ENCODE results near the gene ARMC3. TPM values are rescaled to one million over a fixed set of nuclear protein-coding genes. Genes with fewer than 3 reads are reported as not detected.
"Not testable (repeated sequence)": the region's sequence is repeated elsewhere in the genome, so short reads cannot be mapped to it uniquely, and the experiment has no call there.

ARMC3 gene
- total and polyA plus RNA-seq, 5 donors from 2014 or later, result 1.4 TPM; not detected in 4

DNA sequence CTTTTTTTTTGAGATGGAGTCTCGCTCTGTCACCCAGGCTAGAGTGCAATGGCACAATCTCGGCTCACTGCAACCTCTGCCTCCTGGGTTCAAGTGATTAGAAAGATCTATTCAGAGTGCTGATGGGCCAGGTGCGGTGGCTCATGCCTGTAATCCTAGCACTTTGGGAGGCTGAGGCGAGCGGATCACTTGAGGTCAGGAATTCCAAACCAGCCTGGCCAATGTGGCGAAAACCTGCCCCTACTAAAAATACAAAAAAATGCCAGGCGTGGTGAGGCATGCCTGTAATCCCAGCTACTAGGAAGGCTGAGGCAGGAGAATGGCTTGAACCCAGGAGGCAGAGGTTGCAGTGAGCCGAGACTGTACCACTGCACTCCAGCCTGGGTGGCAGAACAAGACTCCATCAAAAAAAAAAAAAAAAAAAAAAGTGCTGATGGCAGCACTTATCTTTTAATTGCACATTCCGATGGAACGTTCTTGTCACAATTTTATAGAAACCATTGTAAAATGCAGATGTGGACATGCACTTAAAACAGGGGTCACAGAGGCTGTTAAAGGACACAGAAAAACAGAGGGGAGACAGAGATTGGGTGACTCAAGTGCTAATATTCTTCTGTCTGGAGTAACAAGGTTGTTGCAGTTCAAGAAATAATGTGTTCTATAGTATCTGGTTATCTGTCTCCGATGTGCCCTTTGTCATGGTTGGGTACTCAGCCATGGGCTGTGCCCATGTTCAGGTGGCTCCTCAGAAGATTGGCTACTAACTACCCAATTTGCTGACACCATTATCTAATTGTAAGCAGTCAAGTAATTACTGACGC lies 142.4 kb downstream of the ARMC3 start:
- not testable (repeated sequence) for H3K4me3 Mint-ChIP-seq; H3K36me3 Mint-ChIP-seq; H3K4me1 ChIP-seq (ENCODE audit: control insufficient read depth, insufficient read depth, low read length, poor library complexity, severe bottlenecking); H3K9me3 ChIP-seq (ENCODE audit: control insufficient read depth in 2 of 2, low read length in 2 of 2); H3K9me3 Mint-ChIP-seq; H3K27ac Mint-ChIP-seq; H3K27ac ChIP-seq (ENCODE audit: insufficient read depth, low read length, poor library complexity, severe bottlenecking); H3K4me3 ChIP-seq (ENCODE audit: low read depth, low read length); H3K27me3 ChIP-seq (ENCODE audit: control insufficient read depth, insufficient read depth, low read length); H3K36me3 ChIP-seq (ENCODE audit: control insufficient read depth, insufficient read depth, low read length); ATAC-seq (ENCODE audit: low read depth in 2 of 2); H3K4me1 Mint-ChIP-seq; DNase-seq
- H3K27me3 Mint-ChIP-seq, result peaks cover 19% of the 10 kb centered on the region

GRCh38 chr10:23070913-23071218 lies 143.0 kb downstream of the ARMC3 start:
- Histone ChIP-seq H3K27ac (ENCODE audit: insufficient read depth, low read length, poor library complexity, severe bottlenecking) (no peak overlapping the region), H3K36me3 (ENCODE audit: control insufficient read depth, insufficient read depth, low read length) (no peaks in the 10 kb centered on the region), H3K4me1 (ENCODE audit: control insufficient read depth, insufficient read depth, low read length, poor library complexity, severe bottlenecking) (no peaks in the 10 kb centered on the region), H3K4me3 (ENCODE audit: low read depth, low read length) (no peak overlapping the region), H3K9me3 (ENCODE audit: control insufficient read depth in 2 of 2, low read length in 2 of 2) (no peaks in the 10 kb centered on the region), H3K27me3 (ENCODE audit: control insufficient read depth, insufficient read depth, low read length) (peaks cover 2% of the 10 kb centered on the region)
- no peak overlapping the region for H3K4me3 Mint-ChIP-seq
- ATAC-seq (ENCODE audit: low read depth in 2 of 2) (no peak), DNase-seq (no peak)
- no peaks in the 10 kb centered on the region for H3K9me3 Mint-ChIP-seq
- H3K27me3 Mint-ChIP-seq, result peaks cover 19% of the 10 kb centered on the region
- no peak overlapping the region for H3K27ac Mint-ChIP-seq
- peaks cover 0 to 7% (median 3%) of the 10 kb centered on the region in 4 donors for H3K4me1 Mint-ChIP-seq
- H3K36me3 Mint-ChIP-seq, result no peaks in the 10 kb centered on the region

GRCh38 chr10:23072593-23072992 lies 144.7 kb downstream of the ARMC3 start:
- H3K4me3 Mint-ChIP-seq; H3K4me3 ChIP-seq (ENCODE audit: low read depth, low read length); ATAC-seq (ENCODE audit: low read depth in 2 of 2); H3K27me3 ChIP-seq (ENCODE audit: control insufficient read depth, insufficient read depth, low read length); H3K27ac ChIP-seq (ENCODE audit: insufficient read depth, low read length, poor library complexity, severe bottlenecking); H3K9me3 ChIP-seq (ENCODE audit: control insufficient read depth in 2 of 2, low read length in 2 of 2); H3K4me1 Mint-ChIP-seq; DNase-seq; H3K4me1 ChIP-seq (ENCODE audit: control insufficient read depth, insufficient read depth, low read length, poor library complexity, severe bottlenecking); H3K9me3 Mint-ChIP-seq; H3K36me3 Mint-ChIP-seq; H3K36me3 ChIP-seq (ENCODE audit: control insufficient read depth, insufficient read depth, low read length); H3K27ac Mint-ChIP-seq: not testable (repeated sequence)
- H3K27me3 Mint-ChIP-seq, result peaks cover 24% of the 10 kb centered on the region

- no peaks in the 10 kb centered on the region for H3K9me3 Mint-ChIP-seq
- Histone ChIP-seq H3K36me3 (ENCODE audit: control insufficient read depth, insufficient read depth, low read length) (no peaks in the 10 kb centered on the region), H3K4me1 (ENCODE audit: control insufficient read depth, insufficient read depth, low read length, poor library complexity, severe bottlenecking) (no peaks in the 10 kb centered on the region), H3K27ac (ENCODE audit: insufficient read depth, low read length, poor library complexity, severe bottlenecking) (no peak overlapping the region), H3K4me3 (ENCODE audit: low read depth, low read length) (no peak overlapping the region), H3K27me3 (ENCODE audit: control insufficient read depth, insufficient read depth, low read length) (peaks cover 4% of the 10 kb centered on the region), H3K9me3 (ENCODE audit: control insufficient read depth in 2 of 2, low read length in 2 of 2) (no peaks in the 10 kb centered on the region)
- no peaks in the 10 kb centered on the region for H3K4me1 Mint-ChIP-seq
- ATAC-seq (ENCODE audit: low read depth in 2 of 2) (no peak), DNase-seq (no peak)
- H3K27me3 Mint-ChIP-seq, result peaks cover 24% of the 10 kb centered on the region
- no peaks in the 10 kb centered on the region for H3K36me3 Mint-ChIP-seq
- H3K27ac Mint-ChIP-seq, result no peak overlapping the region
- no peak overlapping the region for H3K4me3 Mint-ChIP-seq
Measured at GRCh38 chr10:23073527-23073926, 145.7 kb downstream of the ARMC3 start.

DNA sequence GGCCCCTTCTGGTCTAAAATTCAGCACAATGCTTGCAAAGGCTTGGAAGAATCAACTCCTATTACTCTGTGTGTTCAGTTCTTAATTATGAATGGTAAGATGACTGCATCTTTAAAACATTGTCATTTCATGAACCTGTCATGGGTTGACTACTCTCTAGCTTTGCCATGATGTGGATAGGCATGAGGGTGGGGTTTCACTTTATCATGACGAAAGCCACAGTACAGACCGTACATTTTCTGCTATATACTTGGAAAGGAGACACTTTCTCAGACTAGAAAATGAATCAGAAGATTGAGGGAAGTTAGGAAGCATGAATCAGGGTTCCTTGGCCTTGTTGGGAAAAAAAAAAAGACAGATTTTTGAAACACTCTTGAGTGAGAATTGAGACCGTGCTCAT lies 147.8 kb downstream of the ARMC3 start:
- Mint-ChIP-seq H3K4me1 (no peaks in the 10 kb centered on the region), H3K9me3 (no peaks in the 10 kb centered on the region), H3K27me3 (peaks cover 30% of the 10 kb centered on the region), H3K36me3 (no peaks in the 10 kb centered on the region), H3K4me3 (no peak overlapping the region), H3K27ac (no peak overlapping the region)
- Histone ChIP-seq H3K27me3 (ENCODE audit: control insufficient read depth, insufficient read depth, low read length) (peaks cover 19% of the 10 kb centered on the region), H3K4me3 (ENCODE audit: low read depth, low read length) (no peak overlapping the region), H3K4me1 (ENCODE audit: control insufficient read depth, insufficient read depth, low read length, poor library complexity, severe bottlenecking) (no peaks in the 10 kb centered on the region), H3K9me3 (ENCODE audit: control insufficient read depth in 2 of 2, low read length in 2 of 2) (no peaks in the 10 kb centered on the region), H3K36me3 (ENCODE audit: control insufficient read depth, insufficient read depth, low read length) (no peaks in the 10 kb centered on the region), H3K27ac (ENCODE audit: insufficient read depth, low read length, poor library complexity, severe bottlenecking) (no peak overlapping the region)
- DNase-seq (no peak), ATAC-seq (ENCODE audit: low read depth in 2 of 2) (no peak)

DNA sequence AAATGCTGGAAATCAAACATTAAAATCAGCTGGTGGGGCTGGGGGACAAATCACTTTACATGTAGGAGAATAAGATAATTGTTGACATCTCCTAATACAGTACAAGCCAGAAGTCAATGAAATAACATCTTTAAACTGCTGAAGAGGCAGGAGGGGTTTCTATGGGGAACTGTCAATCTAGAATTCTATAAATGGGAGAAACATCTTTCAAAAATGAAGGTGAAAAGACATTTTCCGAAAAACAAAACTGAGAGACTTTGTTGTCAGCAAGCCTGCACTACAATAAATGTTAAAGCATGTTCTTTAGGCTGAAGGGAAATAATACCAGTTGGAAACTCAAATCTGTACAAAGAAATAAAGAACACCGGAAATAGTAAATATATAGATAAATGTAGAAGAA lies 150.3 kb downstream of the ARMC3 start:
- ATAC-seq (ENCODE audit: low read depth in 2 of 2) (no peak), DNase-seq (no peak)
- Mint-ChIP-seq H3K27ac (no peak overlapping the region), H3K4me1 (no peaks in the 10 kb centered on the region), H3K9me3 (no peaks in the 10 kb centered on the region), H3K36me3 (no peaks in the 10 kb centered on the region), H3K27me3 (peaks cover 34% of the 10 kb centered on the region), H3K4me3 (no peak overlapping the region)
- Histone ChIP-seq H3K36me3 (ENCODE audit: control insufficient read depth, insufficient read depth, low read length) (no peaks in the 10 kb centered on the region), H3K27ac (ENCODE audit: insufficient read depth, low read length, poor library complexity, severe bottlenecking) (no peak overlapping the region), H3K27me3 (ENCODE audit: control insufficient read depth, insufficient read depth, low read length) (peaks cover 19% of the 10 kb centered on the region), H3K4me1 (ENCODE audit: control insufficient read depth, insufficient read depth, low read length, poor library complexity, severe bottlenecking) (no peaks in the 10 kb centered on the region), H3K4me3 (ENCODE audit: low read depth, low read length) (no peak overlapping the region), H3K9me3 (ENCODE audit: control insufficient read depth in 2 of 2, low read length in 2 of 2) (no peaks in the 10 kb centered on the region)

DNA sequence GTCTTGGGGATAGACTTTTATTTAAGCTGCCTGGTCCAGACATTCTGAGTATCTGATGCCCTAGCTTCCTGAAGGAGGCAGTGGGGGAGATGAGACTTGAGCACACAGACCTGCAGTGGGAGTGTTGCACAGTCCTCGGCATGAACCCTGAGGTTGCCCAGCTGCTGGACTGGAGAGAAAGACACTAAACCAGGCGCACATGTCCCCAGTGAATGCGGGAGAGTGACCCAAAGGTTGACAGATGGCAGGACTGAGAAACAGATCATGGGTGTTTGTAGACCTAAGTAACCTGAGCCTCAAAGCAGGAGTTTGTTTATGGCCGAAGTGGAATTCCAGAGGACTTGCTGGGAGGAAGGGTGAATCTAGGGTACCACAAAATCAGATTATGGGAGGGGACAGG lies 151.8 kb downstream of the ARMC3 start:
- H3K36me3 ChIP-seq (ENCODE audit: control insufficient read depth, insufficient read depth, low read length), result no peaks in the 10 kb centered on the region
- H3K27ac ChIP-seq (ENCODE audit: insufficient read depth, low read length, poor library complexity, severe bottlenecking), result no peak overlapping the region
- Mint-ChIP-seq H3K36me3 (no peaks in the 10 kb centered on the region), H3K4me3 (no peak overlapping the region), H3K27ac (no peak overlapping the region), H3K9me3 (peaks cover 0 to 2% (median 0%) of the 10 kb centered on the region in 7 donors), H3K27me3 (peaks cover 36% of the 10 kb centered on the region), H3K4me1 (no peaks in the 10 kb centered on the region)
- DNase-seq (no peak), ATAC-seq (ENCODE audit: low read depth in 2 of 2) (no peak)
- no peak overlapping the region for H3K4me3 ChIP-seq (ENCODE audit: low read depth, low read length)
- H3K4me1 ChIP-seq (ENCODE audit: control insufficient read depth, insufficient read depth, low read length, poor library complexity, severe bottlenecking), result no peaks in the 10 kb centered on the region
- H3K9me3 ChIP-seq (ENCODE audit: control insufficient read depth in 2 of 2, low read length in 2 of 2), result no peaks in the 10 kb centered on the region
- H3K27me3 ChIP-seq (ENCODE audit: control insufficient read depth, insufficient read depth, low read length), result peaks cover 23% of the 10 kb centered on the region

- Histone ChIP-seq H3K4me3 (ENCODE audit: low read depth, low read length) (no peak overlapping the region), H3K36me3 (ENCODE audit: control insufficient read depth, insufficient read depth, low read length) (no peaks in the 10 kb centered on the region), H3K4me1 (ENCODE audit: control insufficient read depth, insufficient read depth, low read length, poor library complexity, severe bottlenecking) (no peaks in the 10 kb centered on the region), H3K9me3 (ENCODE audit: control insufficient read depth in 2 of 2, low read length in 2 of 2) (no peaks in the 10 kb centered on the region), H3K27me3 (ENCODE audit: control insufficient read depth, insufficient read depth, low read length) (peaks cover 26% of the 10 kb centered on the region), H3K27ac (ENCODE audit: insufficient read depth, low read length, poor library complexity, severe bottlenecking) (no peak overlapping the region)
- peaks cover 0 to 5% (median 0%) of the 10 kb centered on the region in 7 donors for H3K9me3 Mint-ChIP-seq
- no peaks in the 10 kb centered on the region for H3K4me1 Mint-ChIP-seq
- no peak for DNase-seq
- H3K27me3 Mint-ChIP-seq, result peaks cover 38% of the 10 kb centered on the region
- no peak overlapping the region for H3K27ac Mint-ChIP-seq
- no peak overlapping the region for H3K4me3 Mint-ChIP-seq
- no peaks in the 10 kb centered on the region for H3K36me3 Mint-ChIP-seq
- no peak for ATAC-seq (ENCODE audit: low read depth in 2 of 2)
Measured at GRCh38 chr10:23080262-23080661, 152.4 kb downstream of the ARMC3 start.
